Transverse colon (tissue), 4 donors: ENCODE results near the gene CDK15. TPM values are rescaled to one million over a fixed set of nuclear protein-coding genes. Genes with fewer than 3 reads are reported as not detected.

Experiments
- DNase-seq: peaks from one replicate; pipeline ENCODE4 v3.0.0-alpha.2; 2019
- H3K27ac ChIP-seq, 4 donors: fragments of 200-600 bp; sonication (generic); 2 replicates each; pipeline ENCODE4 v1.5.1; 2016 to 2018; ENCODE audit warnings: inconsistent platforms in 4 of 4
- H3K27me3 ChIP-seq: fragments of 200-600 bp; sonication (generic); 2 replicates; pipeline ENCODE4 v1.5.1; 2017; ENCODE audit warnings: inconsistent platforms
- H3K36me3 ChIP-seq, 4 donors: fragments of 200-600 bp; sonication (generic); 2 replicates each; pipeline ENCODE4 v1.5.1; 2017 to 2019; ENCODE audit warnings: inconsistent platforms in 4 of 4
- H3K4me1 ChIP-seq, 4 donors: fragments of 200-600 bp; sonication (generic); 2 replicates each; pipeline ENCODE4 v1.5.1; 2017 to 2020; ENCODE audit warnings: inconsistent platforms in 4 of 4
- H3K4me3 ChIP-seq, 4 donors: fragments of 200-600 bp; sonication (generic); 1 replicate in 1 of 4; 2 replicates in 3 of 4; pipeline versions ENCODE4 v1.5.1 to v1.6.1; 2017 to 2019; ENCODE audit warnings: inconsistent platforms in 4 of 4
- H3K9me3 ChIP-seq, 2 donors: fragments of 200-600 bp; sonication (generic); 2 replicates each; pipeline ENCODE4 v1.5.1; 2017 to 2019; ENCODE audit warnings: inconsistent platforms in 2 of 2
- EP300 ChIP-seq: sonication (generic); formaldehyde crosslinking; IDR thresholded peaks from one replicate; pipeline ENCODE4 v1.6.1; 2017; ENCODE audit warnings: antibody characterized with exemption, low read depth
- POLR2A ChIP-seq: fragments of 450-650 bp; IDR thresholded peaks from one replicate; pipeline ENCODE4 v1.6.1; 2016; ENCODE audit warnings: antibody characterized with exemption, mild to moderate bottlenecking, moderate library complexity
- POLR2AphosphoS5 ChIP-seq, 3 donors: sonication (generic); formaldehyde crosslinking; IDR thresholded peaks; one replicate each; pipeline ENCODE4 v1.6.1; 2016; ENCODE audit warnings: antibody characterized with exemption in 3 of 3
- WGBS, 2 donors: methylation state at CpG; one replicate each; pipeline ENCODE4 v1.1.5; 2018; ENCODE audit warnings: low coverage in 1 of 2; 5-methylcytosine and 5-hydroxymethylcytosine counted together
- in situ Hi-C, 4 donors: fragments of 200-750 bp; cut with MboI; loops; one replicate each; pipeline versions ENCODE4 v1.15.0 to v1.15.1; 2017; ENCODE audit warnings: low sequenced_read_pairs in 3 of 4, low pct_ligation_motif_present in 1 of 4, low pct_unique_long_range_greater_than_20kb in 1 of 4
- intact Hi-C: fragments of 100-400 bp; cut with DNase I; formaldehyde crosslinking; loops from one replicate; pipeline ENCODE4 v1.15.1; 2023; ENCODE audit warnings: low total_unique reads
- total RNA-seq, 4 donors: library from RNA; depleted of rRNA; stranded (reverse); fragments of >200 nt; gene quantifications; one replicate each; pipeline ENCODE4 v1.1.0, GENCODE V29; 2016
- TF ChIP-seq, protein P1 (sequence below), 5 experiments: fragments of 200-600 bp in 3 of 5; fragments of 450-650 bp in 2 of 5; sonication (generic) in 3 of 5; IDR thresholded peaks; 1 replicate in 2 of 5; 2 replicates in 3 of 5; pipeline ENCODE4 v1.5.1; 2016 to 2017; ENCODE audit warnings: antibody characterized with exemption in 5 of 5, inconsistent platforms in 3 of 5, mild to moderate bottlenecking in 2 of 5, moderate library complexity in 1 of 5

The CDK15 gene
- total RNA-seq, 4 donors from 2014 or later, result 0.14 to 0.79 TPM; not detected in 2

- Histone ChIP-seq H3K36me3 (no peaks in the 10 kb centered on the region), H3K27me3 (no peaks in the 10 kb centered on the region), H3K9me3 (no peaks in the 10 kb centered on the region), H3K4me1 (no peaks in the 10 kb centered on the region), H3K4me3 (no peak overlapping the region), H3K27ac (no peak overlapping the region)
- 74 to 77% methylated on average over 7 to 9 of the region's 9 CpGs for WGBS, 2 donors
- in situ Hi-C loops, result no loop called here
- DNase-seq, result no peak
- intact Hi-C loops, result no loop called here
- TF ChIP-seq POLR2A (no peak), EP300 (no peak), POLR2AphosphoS5 (IDR thresholded peaks at IDR 0.05) (no peak)
- TF ChIP-seq, protein P1, sequence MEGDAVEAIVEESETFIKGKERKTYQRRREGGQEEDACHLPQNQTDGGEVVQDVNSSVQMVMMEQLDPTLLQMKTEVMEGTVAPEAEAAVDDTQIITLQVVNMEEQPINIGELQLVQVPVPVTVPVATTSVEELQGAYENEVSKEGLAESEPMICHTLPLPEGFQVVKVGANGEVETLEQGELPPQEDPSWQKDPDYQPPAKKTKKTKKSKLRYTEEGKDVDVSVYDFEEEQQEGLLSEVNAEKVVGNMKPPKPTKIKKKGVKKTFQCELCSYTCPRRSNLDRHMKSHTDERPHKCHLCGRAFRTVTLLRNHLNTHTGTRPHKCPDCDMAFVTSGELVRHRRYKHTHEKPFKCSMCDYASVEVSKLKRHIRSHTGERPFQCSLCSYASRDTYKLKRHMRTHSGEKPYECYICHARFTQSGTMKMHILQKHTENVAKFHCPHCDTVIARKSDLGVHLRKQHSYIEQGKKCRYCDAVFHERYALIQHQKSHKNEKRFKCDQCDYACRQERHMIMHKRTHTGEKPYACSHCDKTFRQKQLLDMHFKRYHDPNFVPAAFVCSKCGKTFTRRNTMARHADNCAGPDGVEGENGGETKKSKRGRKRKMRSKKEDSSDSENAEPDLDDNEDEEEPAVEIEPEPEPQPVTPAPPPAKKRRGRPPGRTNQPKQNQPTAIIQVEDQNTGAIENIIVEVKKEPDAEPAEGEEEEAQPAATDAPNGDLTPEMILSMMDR (IDR thresholded peaks at IDR 0.05), result no peak
These were observed 7.8 kb downstream of the CDK15 start for GRCh38 chr2:201813996-201814760.

DNA sequence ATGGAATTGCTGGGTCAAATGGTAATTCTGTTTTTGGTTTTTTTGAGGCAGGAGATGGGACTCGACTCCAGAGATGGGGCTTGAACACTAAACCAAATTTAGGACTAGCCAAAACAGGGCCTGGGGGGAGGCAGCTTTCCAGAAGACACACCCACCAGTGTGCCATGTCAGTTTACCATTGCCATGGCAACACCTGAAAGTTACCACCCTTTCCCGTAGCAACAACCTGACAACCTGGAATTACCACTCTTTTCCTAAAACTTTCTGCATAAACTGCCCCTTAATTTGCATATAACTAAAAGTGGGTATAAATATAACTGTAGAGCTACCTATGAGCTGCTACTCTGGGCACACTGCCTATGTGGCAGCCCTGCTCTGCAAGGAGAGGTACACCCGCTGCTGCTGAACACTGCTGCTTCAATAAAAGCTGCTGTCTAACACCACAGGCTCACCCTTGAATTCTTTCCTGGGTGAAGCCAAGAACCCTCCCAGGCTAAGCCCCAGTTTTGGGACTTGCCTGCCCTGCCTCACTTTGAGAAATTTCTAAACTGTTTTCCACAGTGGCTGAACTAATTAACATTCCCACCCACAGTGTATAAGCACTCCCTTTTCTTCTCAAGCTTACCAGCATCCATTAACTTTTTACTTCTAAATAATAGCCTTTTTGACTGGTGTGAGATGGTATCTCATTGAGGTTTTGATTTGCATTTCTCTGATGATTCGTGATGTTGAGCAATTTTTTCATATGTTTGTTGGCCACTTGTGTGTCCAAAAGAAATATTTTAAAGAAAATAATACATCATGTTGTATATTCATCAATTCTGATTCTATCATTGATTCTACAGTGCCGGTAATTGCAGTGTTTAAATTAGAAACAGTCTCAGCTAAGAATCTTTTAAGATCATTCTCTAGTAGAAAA lies 10.6 kb downstream of the CDK15 start:
- Histone ChIP-seq H3K4me1 (no peaks in the 10 kb centered on the region), H3K36me3 (no peaks in the 10 kb centered on the region), H3K4me3 (no peak overlapping the region), H3K27ac (no peak overlapping the region), H3K9me3 (no peaks in the 10 kb centered on the region), H3K27me3 (no peaks in the 10 kb centered on the region)
- in situ Hi-C loops, result no loop called here
- intact Hi-C loops, result no loop called here
- 66 to 92% methylated on average over 4 to 5 of the region's 5 CpGs for WGBS, 2 donors
- DNase-seq, result no peak
- TF ChIP-seq POLR2A (no peak), POLR2AphosphoS5 (IDR thresholded peaks at IDR 0.05) (no peak), EP300 (no peak)
- TF ChIP-seq, protein P1 (IDR thresholded peaks at IDR 0.05), result no peak

GRCh38 chr2:201820383-201821007 lies 14.2 kb downstream of the CDK15 start:
- DNase-seq, result no peak
- H3K36me3 ChIP-seq, result no peaks in the 10 kb centered on the region
- no peak for TF ChIP-seq POLR2A
- no peak for TF ChIP-seq POLR2AphosphoS5 (IDR thresholded peaks at IDR 0.05)
- no peak for TF ChIP-seq EP300
- TF ChIP-seq, protein P1 (IDR thresholded peaks at IDR 0.05), result no peak
- H3K9me3 ChIP-seq, result no peaks in the 10 kb centered on the region
- in situ Hi-C loops (no loop called here), intact Hi-C loops (no loop called here)
- H3K4me3 ChIP-seq, result no peak overlapping the region
- H3K4me1 ChIP-seq, result no peaks in the 10 kb centered on the region
- H3K27me3 ChIP-seq, result no peaks in the 10 kb centered on the region
- WGBS, 2 donors, result 74 to 85% methylated on average over 4 of the region's 4 CpGs
- H3K27ac ChIP-seq, result no peak overlapping the region

- intact Hi-C loops (no loop called here), in situ Hi-C loops (no loop called here)
- DNase-seq, result no peak
- H3K9me3 ChIP-seq, result no peaks in the 10 kb centered on the region
- no peak for TF ChIP-seq POLR2A
- no peak for TF ChIP-seq POLR2AphosphoS5 (IDR thresholded peaks at IDR 0.05)
- no peak for TF ChIP-seq EP300
- TF ChIP-seq, protein P1 (IDR thresholded peaks at IDR 0.05), result no peak
- no peaks in the 10 kb centered on the region for H3K27me3 ChIP-seq
- H3K27ac ChIP-seq, result no peak overlapping the region
- WGBS, 2 donors, result 67 to 69% methylated on average over 3 to 5 of the region's 5 CpGs
- no peaks in the 10 kb centered on the region for H3K4me1 ChIP-seq
- no peaks in the 10 kb centered on the region for H3K36me3 ChIP-seq
- H3K4me3 ChIP-seq, result no peak overlapping the region
These were observed 14.7 kb downstream of the CDK15 start for GRCh38 chr2:201821080-201821479.
